ENCODE results near the gene ACACA. TPM values are rescaled to one million over a fixed set of nuclear protein-coding genes. Genes with fewer than 3 reads are reported as not detected.

The ACACA gene
- total RNA-seq, 1 donor = 24.5 TPM

- no peak for DNase-seq (ENCODE audit: low read depth in 2 of 3, low spot score in 2 of 3)
These were observed 160.6 kb downstream of the ACACA start for GRCh38 chr17:37246085-37246484.

- DNase-seq (ENCODE audit: low read depth in 2 of 3, low spot score in 2 of 3) = no peak
These were observed 166.3 kb downstream of the ACACA start for GRCh38 chr17:37240381-37240780.

- DNase-seq (ENCODE audit: low read depth in 2 of 3, low spot score in 2 of 3) = peak in 2 of 3 donors; percentile 22 to 51
These were observed 166.8 kb downstream of the ACACA start for GRCh38 chr17:37239690-37240334.

GRCh38 chr17:37234106-37234505, 172.5 kb downstream of the ACACA start:
- no peak for DNase-seq (ENCODE audit: low read depth in 2 of 3, low spot score in 2 of 3)

- DNase-seq (ENCODE audit: low read depth in 2 of 3, low spot score in 2 of 3) = no peak
These were observed 173.6 kb downstream of the ACACA start for GRCh38 chr17:37233036-37233435.

GRCh38 chr17:37231887-37232286, 174.7 kb downstream of the ACACA start:
- DNase-seq (ENCODE audit: low read depth in 2 of 3, low spot score in 2 of 3) = no peak

GRCh38 chr17:37230633-37231032, 176.0 kb downstream of the ACACA start:
- DNase-seq (ENCODE audit: low read depth in 2 of 3, low spot score in 2 of 3) = no peak

GRCh38 chr17:37225465-37225864, 181.2 kb downstream of the ACACA start:
- DNase-seq (ENCODE audit: low read depth in 2 of 3, low spot score in 2 of 3) = no peak

GRCh38 chr17:37221865-37222264, 184.8 kb downstream of the ACACA start:
- no peak for DNase-seq (ENCODE audit: low read depth in 2 of 3, low spot score in 2 of 3)

- DNase-seq (ENCODE audit: low read depth in 2 of 3, low spot score in 2 of 3) = peak in 2 of 3 donors; percentile 34 to 64
These were observed 186.1 kb downstream of the ACACA start for GRCh38 chr17:37220607-37220953.

- no peak for DNase-seq (ENCODE audit: low read depth in 2 of 3, low spot score in 2 of 3)
These were observed 186.6 kb downstream of the ACACA start for GRCh38 chr17:37219876-37220606.

- no peak for DNase-seq (ENCODE audit: low read depth in 2 of 3, low spot score in 2 of 3)
These were observed 187.8 kb downstream of the ACACA start for GRCh38 chr17:37218849-37219248.

- DNase-seq (ENCODE audit: low read depth in 2 of 3, low spot score in 2 of 3) = no peak
These were observed 192.2 kb downstream of the ACACA start for GRCh38 chr17:37214416-37214815.

GRCh38 chr17:37213927-37214326, 192.7 kb downstream of the ACACA start:
- DNase-seq (ENCODE audit: low read depth in 2 of 3, low spot score in 2 of 3) = no peak

- peak in 1 of 3 donors; percentile 22 for DNase-seq (ENCODE audit: low read depth in 2 of 3, low spot score in 2 of 3)
These were observed 194.5 kb downstream of the ACACA start for GRCh38 chr17:37212179-37212578.

- peak in 2 of 3 donors; percentile 36 to 62 for DNase-seq (ENCODE audit: low read depth in 2 of 3, low spot score in 2 of 3)
These were observed 195.5 kb downstream of the ACACA start for GRCh38 chr17:37211136-37211535.

- no peak for DNase-seq (ENCODE audit: low read depth in 2 of 3, low spot score in 2 of 3)
These were observed 199.5 kb downstream of the ACACA start for GRCh38 chr17:37207103-37207502.

- no peak for DNase-seq (ENCODE audit: low read depth in 2 of 3, low spot score in 2 of 3)
These were observed 200.3 kb downstream of the ACACA start for GRCh38 chr17:37206299-37206698.

GRCh38 chr17:37200497-37200896, 206.1 kb downstream of the ACACA start:
- DNase-seq (ENCODE audit: low read depth in 2 of 3, low spot score in 2 of 3) = no peak

- peak in 1 of 3 donors; percentile 15 for DNase-seq (ENCODE audit: low read depth in 2 of 3, low spot score in 2 of 3)
These were observed 209.3 kb downstream of the ACACA start for GRCh38 chr17:37197336-37197735.

GRCh38 chr17:37194208-37194607, 212.4 kb downstream of the ACACA start:
- no peak for DNase-seq (ENCODE audit: low read depth in 2 of 3, low spot score in 2 of 3)

- no peak for DNase-seq (ENCODE audit: low read depth in 2 of 3, low spot score in 2 of 3)
These were observed 215.4 kb downstream of the ACACA start for GRCh38 chr17:37191219-37191618.
